Mucosa of descending colon (tissue), 3 donors: ENCODE data around the gene ST3GAL5. TPM values are rescaled to one million over a fixed set of nuclear protein-coding genes. Genes with fewer than 3 reads are reported as not detected.

Experiments
- ATAC-seq: fragments of 200-7000 bp; cut with Tn5 transposase; one replicate; pipeline ENCODE4 v1.9.1; 2020; ENCODE audit warnings: mild to moderate bottlenecking, moderate library complexity
- DNase-seq, 3 donors: peaks; one replicate each; pipeline ENCODE4 v3.0.0-alpha.2; 2020
- H3K36me3 ChIP-seq: fragments of 200-600 bp; one replicate; pipeline ENCODE4 v1.8.0; 2021; ENCODE audit warnings: low read depth, mild to moderate bottlenecking
- H3K4me1 ChIP-seq: fragments of 200-600 bp; one replicate; pipeline ENCODE4 v1.8.0; 2021; ENCODE audit warnings: low read depth, mild to moderate bottlenecking
- H3K4me3 ChIP-seq: fragments of 200-600 bp; one replicate; pipeline ENCODE4 v1.8.0; 2021; ENCODE audit warnings: mild to moderate bottlenecking
- H3K9me3 ChIP-seq: fragments of 200-600 bp; one replicate; pipeline ENCODE4 v1.8.0; 2021; ENCODE audit warnings: mild to moderate bottlenecking
- intact Hi-C, 2 donors: fragments of 100-400 bp; cut with DNase I in 1 of 2; cut with micrococcal nuclease in 1 of 2; formaldehyde crosslinking; loops; one replicate each; pipeline versions ENCODE4 v1.11.0 to v1.11.1; 2022; cut with DNase I, micrococcal nuclease
- total RNA-seq, 3 donors: library from RNA; stranded (reverse); fragmentation: NEBNext Ultra II Directional in 2 of 3; extraction: Animal tissue kit (Norgen Biotek cat#: 25700) in 2 of 3; gene quantifications; one replicate each; pipeline versions ENCODE4 v1.2.1 to v1.2.4, GENCODE V29; 2021 to 2023
- TF ChIP-seq, protein P1 (sequence below): fragments of 200-600 bp; IDR thresholded peaks from one replicate; pipeline ENCODE4 v1.8.0; 2022; ENCODE audit warnings: antibody characterized with exemption, mild to moderate bottlenecking
- donor health status: DM: no; HTN: no; CAD: no; lungs with moderate emphysema.
- donor health status: DM: no; HTN: no; CAD: no.
- donor health status: DM: no; HTN: yes; CAD: no.

Gene ST3GAL5
- total RNA-seq, 3 donors from 2014 or later: 5.0 to 19.0 (median 5.4) TPM

DNA sequence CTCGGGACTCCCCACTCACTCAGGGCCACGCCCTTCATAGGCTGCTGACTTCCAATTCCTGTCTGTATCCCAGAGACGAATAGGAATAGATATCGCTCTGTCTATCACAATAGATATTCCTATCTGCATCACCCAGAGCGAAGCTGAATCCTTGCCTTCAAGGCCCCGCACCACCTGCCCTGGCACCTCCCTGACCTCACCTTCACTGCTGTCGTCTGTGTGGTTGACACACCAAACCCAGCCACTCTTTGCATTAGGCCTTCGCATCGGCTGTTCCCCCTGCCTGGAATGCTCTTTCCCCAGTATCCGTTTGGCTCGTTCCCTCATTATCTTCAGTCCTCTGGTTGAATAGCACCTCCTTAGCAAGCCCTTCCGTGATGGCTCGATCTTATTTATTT is 91.5 kb downstream of the ST3GAL5 start:
- H3K4me1 ChIP-seq: no peaks in the 10 kb centered on the region
- ATAC-seq (no peak), DNase-seq (no peak)
- intact Hi-C loops: no loop called here
- no peaks in the 10 kb centered on the region for H3K9me3 ChIP-seq
- TF ChIP-seq, protein P1, sequence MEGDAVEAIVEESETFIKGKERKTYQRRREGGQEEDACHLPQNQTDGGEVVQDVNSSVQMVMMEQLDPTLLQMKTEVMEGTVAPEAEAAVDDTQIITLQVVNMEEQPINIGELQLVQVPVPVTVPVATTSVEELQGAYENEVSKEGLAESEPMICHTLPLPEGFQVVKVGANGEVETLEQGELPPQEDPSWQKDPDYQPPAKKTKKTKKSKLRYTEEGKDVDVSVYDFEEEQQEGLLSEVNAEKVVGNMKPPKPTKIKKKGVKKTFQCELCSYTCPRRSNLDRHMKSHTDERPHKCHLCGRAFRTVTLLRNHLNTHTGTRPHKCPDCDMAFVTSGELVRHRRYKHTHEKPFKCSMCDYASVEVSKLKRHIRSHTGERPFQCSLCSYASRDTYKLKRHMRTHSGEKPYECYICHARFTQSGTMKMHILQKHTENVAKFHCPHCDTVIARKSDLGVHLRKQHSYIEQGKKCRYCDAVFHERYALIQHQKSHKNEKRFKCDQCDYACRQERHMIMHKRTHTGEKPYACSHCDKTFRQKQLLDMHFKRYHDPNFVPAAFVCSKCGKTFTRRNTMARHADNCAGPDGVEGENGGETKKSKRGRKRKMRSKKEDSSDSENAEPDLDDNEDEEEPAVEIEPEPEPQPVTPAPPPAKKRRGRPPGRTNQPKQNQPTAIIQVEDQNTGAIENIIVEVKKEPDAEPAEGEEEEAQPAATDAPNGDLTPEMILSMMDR: no peak
- no peak overlapping the region for H3K4me3 ChIP-seq
- no peaks in the 10 kb centered on the region for H3K36me3 ChIP-seq

DNA sequence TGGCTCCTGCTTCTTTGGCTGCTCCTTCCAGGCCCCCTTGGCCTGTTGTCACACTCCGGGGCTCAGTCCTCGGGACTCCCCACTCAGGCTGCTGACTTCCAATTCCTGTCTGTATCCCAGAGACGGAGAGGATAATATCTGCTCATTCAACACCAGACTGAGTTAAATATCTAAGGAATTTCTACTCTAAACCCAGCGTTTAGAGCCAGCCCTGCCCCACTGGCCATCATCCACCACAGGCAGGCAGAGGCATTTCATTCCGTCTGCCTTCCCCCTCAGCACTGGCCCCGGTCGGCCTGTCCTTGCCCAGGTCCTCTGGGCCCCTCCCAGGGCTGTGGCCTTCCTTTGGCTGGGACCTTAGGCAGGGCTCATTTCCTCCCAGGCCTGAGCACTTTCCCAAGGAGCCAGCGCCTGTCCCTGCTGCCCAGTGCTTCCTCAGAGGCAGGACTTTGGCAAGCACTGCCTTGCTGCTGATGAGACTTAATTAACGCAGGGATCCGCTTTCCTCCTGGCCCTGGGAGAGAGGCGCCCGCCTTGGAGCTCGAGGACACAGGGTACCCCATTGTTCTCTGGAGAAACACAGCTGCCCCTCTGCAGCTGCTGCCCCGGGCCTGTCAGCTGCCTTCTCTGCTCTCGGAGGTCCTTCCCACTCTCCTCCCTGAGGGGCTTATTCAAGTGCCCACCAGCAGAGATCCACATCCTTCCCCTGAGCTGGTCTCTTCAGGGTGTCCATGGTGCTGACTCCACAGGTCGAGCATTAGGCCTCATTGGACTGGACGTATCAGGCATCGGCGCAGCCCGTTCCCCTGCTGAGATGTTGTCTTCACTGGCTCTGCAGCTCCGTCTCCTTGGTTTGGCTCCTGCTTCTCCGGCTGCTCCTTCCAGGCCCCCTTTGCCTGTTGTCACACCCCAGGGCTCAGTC is 92.2 kb downstream of the ST3GAL5 start:
- H3K4me1 ChIP-seq: no peaks in the 10 kb centered on the region
- H3K9me3 ChIP-seq: no peaks in the 10 kb centered on the region
- ATAC-seq (no peak), DNase-seq (no peak)
- no peaks in the 10 kb centered on the region for H3K36me3 ChIP-seq
- TF ChIP-seq, protein P1: no peak
- intact Hi-C loops: no loop called here
- no peak overlapping the region for H3K4me3 ChIP-seq

DNA sequence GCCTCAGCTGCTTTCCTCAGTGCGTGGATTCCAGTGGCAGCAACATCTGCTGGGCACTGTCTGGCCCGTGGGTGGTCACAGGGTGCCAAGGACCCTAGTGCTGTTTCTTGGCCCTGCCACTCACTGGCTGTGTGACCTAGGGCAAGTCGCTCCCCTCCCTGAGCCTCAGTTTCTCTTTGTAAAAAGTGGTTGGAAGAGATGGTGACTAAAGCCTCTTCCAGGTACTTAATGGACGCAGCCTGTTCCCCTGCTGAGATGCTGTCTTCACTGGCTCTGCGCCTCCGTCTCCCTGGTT is 92.8 kb downstream of the ST3GAL5 start:
- Histone ChIP-seq H3K4me3 (no peak overlapping the region), H3K36me3 (no peaks in the 10 kb centered on the region), H3K9me3 (no peaks in the 10 kb centered on the region), H3K4me1 (no peaks in the 10 kb centered on the region)
- ATAC-seq (no peak), DNase-seq (no peak)
- intact Hi-C loops: no loop called here
- TF ChIP-seq, protein P1: no peak

DNA sequence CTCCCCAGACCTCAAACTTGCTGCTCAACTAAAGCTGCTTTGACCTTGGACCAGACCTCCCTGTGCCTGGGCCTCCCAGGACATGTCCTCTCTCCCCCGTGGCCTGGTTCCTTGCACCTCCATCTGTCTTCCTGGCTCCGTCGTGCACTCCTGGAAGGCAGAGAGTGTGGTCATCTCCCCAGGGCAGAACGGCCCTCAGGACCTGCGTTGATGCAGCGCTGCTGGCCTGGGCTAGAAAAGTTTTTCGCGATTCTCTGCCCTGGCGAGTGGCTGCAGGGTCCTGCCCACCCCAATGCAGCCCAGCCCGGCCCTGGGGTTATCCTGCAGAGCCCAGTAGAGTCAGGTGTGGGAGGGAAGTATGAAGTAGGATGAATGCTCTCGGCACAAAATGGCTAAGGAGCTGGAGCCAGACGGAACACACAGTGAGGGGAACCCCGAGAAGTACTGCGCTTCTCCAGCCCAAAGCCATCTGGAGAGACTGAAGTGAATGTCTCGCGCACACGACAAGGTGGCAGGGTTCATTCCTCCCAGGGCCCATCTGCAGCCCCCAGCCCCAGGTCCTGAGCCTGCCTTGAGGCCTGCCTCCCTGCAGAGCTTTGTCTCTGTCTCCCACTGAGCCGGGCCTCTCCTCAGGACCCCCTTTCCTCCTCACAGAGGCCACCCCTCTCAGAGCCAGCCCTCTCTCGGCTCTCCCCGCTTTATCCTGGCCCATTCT is 93.3 kb downstream of the ST3GAL5 start:
- intact Hi-C loops: no loop called here
- no peak for ATAC-seq
- DNase-seq: no peak
- Histone ChIP-seq H3K36me3 (no peaks in the 10 kb centered on the region), H3K4me3 (no peak overlapping the region), H3K9me3 (no peaks in the 10 kb centered on the region), H3K4me1 (no peaks in the 10 kb centered on the region)
- TF ChIP-seq, protein P1: no peak

DNA sequence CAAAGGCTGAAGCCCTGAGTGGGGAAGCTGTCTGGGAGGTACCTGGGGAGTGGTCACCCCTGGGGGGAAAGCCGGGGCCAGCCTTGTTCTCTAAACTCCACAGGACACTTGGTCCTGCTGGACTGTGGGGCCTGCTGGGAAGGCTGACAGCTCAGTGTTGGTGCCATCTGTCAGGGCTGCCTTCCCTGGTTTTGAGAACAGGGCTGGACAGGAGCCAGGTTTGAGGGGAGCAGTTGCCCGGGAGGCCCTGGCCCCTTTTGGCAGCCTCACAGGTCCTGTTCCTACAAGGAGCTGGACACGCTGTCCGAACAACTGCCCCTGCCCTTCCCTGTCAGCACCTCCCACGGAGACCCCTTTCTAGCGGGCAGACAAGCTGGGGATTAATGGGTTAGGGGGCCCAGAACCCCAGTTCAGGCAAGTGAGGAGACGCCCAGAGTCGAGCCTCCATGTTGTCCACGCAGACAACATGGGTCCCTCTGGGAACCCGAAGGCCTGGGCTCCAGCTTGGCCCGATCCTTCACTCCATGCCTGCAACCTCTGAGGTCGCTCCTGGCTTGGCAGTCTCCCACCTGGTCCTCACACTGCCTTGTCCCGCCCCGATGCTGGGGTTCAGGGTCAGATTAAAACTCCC is 94.2 kb downstream of the ST3GAL5 start:
- H3K4me1 ChIP-seq: no peaks in the 10 kb centered on the region
- H3K9me3 ChIP-seq: no peaks in the 10 kb centered on the region
- no peak overlapping the region for H3K4me3 ChIP-seq
- TF ChIP-seq, protein P1: no peak
- DNase-seq (no peak), ATAC-seq (no peak)
- no peaks in the 10 kb centered on the region for H3K36me3 ChIP-seq
- intact Hi-C loops: no loop called here
